GM21367 (cell line): ENCODE results near the gene SLC12A8.
A peak's percentile ranks its signal among the peaks of the same experiment; 100 is the strongest.

Experiments
- ATAC-seq: cut with Tn5 transposase; IDR thresholded peaks from one replicate; pipeline ENCODE4 v1.9.1; 2021; ENCODE audit not compliant: unreplicated experiment

SLC12A8 gene

GRCh38 chr3:125214738-125215137 lies 2.2 kb upstream of the SLC12A8 start:
- no peak for ATAC-seq

DNA sequence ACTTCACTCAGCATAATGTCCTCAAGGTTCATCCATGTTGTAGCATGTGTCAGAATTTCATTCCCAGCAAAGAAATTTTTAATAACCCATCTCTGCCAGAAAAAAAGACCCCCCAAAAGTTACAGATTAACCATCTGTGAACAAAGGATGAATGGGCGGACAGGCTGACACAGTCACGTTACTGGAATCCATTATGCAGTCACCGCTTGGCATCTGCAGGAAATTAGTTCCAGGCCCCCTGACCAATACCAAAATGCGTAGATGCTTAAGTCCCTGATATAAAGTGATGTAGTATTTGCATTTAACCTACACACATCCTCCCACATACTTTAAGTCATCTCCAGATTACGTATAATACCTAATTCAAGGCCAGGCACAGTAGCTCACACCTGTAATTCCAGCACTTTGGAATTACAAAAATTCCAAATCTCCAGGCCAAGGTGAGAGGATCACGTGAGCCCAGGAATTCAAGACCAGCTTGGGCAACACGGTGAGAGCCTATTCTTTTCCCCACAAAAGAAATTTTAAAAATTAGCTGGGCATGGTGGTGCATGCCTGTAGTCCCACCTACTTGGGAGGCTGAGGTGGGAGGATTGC lies 1.5 kb upstream of the SLC12A8 start:
- ATAC-seq = no peak

DNA sequence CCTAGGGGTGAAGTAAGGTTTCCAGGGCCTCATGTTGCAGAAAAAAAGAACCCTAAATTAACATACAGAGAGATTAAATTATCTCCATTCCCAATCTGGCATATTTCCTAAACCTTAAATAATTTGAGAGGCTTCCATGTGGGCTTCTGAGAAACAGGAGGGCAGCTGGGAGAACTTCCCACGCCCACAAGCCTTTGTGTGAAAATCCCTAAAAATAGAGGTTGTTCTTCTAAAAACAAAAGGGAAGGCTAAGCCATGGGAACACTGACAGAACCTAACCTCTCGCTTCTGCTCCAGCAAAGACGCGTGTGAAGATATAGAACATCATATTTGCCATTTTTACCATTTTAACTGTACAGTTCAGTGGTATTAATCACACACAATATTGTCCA lies 812 bp upstream of the SLC12A8 start:
- no peak for ATAC-seq

DNA sequence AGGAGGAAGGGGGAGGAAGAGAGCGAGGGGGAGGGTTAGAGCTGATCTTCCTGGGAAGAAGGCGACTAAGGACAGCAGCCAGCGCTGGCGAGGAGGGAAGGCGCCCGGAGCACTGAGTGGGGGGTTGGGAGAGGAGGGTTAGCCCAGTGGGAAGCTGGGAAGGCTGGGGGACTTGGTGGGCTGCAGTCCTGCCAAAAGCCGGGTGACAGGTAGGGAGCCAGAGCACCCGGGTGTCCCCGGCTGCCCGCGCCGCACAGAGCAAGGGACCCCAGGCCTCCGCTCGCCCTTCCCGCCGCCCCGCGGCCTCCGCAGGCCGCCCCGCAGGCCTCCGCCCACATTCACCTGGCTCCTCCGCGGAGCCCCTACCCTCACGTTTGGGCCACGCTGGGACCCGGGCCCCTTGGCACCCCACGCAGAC lies 448 bp downstream of the SLC12A8 start:
- no peak for ATAC-seq

GRCh38 chr3:125211523-125212090 lies 941 bp downstream of the SLC12A8 start:
- ATAC-seq = no peak

GRCh38 chr3:125207949-125208568 lies 4.5 kb downstream of the SLC12A8 start:
- ATAC-seq = no peak

- no peak for ATAC-seq
Observed at GRCh38 chr3:125207507-125207906, 5.0 kb downstream of the SLC12A8 start.

GRCh38 chr3:125206934-125207333 lies 5.6 kb downstream of the SLC12A8 start:
- ATAC-seq = no peak

DNA sequence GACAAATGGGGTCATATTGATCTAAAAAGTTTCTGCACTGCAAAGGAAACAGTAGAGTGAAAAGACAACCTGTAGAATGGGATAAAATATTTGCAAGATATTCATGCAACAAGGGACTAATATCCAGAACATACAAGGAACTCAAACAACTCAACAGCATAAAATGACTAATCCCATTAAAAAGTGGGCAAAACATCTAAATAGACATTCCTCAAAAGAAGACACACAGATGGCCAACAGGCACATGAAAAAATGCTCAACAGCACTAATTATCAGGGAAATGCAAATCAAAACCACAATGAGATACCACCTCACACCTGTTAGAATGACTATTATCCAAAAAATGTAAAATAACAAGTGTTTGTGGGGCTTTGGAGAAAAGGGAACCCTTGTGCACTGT lies 8.8 kb downstream of the SLC12A8 start:
- ATAC-seq = no peak

- no peak for ATAC-seq
Observed at GRCh38 chr3:125202197-125202596, 10.4 kb downstream of the SLC12A8 start.

DNA sequence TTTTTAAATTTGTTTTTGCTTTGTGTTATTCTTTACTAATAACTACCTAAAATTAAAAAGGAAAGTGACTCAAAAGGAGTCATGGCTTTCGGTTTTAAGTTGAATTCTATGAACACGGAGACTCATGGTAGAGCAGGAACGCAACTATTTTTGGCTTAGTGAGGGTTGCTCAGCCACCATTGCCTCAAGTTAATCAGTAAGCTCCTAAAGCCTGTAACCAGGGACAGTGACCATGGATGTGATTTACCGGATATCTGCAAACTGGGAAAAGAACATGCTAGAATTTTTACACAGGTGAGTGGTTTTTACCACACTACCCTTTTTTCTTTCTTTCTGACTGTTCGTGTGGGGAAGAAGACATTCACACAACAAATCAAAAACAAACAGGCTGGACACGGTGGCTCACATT lies 11.8 kb downstream of the SLC12A8 start:
- ATAC-seq = peak; percentile 62

DNA sequence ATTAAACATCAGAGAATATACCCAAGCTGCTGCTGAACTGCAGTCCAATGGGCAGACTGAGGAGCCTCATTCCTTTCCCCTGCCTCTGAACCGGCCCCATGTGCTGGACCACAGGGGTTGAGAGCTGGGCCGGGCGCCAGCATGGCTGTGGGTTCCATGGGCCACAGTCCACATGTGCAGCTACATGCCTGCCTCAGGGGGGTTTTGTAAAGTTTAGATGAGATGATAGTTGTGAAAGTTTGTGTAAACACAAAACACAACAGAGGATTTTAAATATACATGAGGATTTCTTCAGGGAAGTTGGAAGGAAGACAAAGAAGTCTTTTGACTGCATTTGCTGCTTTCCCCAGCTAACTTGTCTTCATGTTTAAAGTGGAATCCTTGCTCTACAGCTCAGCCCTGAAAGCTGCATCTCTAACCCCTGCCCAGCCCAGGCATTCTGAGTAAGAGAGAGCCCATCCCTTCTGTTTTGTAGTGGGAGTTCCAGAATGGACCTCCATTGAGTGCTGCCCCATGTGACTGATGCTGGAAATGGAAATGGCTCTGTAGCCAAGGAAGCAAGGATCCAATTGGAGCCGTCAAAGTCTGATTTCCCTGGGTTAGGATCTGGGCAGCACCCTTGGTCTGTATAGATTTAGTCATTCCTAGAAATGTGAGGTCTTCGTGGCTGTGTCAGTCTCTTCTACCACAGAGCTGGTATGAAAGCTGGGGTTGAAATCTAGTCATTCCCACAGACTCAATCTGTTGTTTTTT lies 17.5 kb downstream of the SLC12A8 start:
- no peak for ATAC-seq

DNA sequence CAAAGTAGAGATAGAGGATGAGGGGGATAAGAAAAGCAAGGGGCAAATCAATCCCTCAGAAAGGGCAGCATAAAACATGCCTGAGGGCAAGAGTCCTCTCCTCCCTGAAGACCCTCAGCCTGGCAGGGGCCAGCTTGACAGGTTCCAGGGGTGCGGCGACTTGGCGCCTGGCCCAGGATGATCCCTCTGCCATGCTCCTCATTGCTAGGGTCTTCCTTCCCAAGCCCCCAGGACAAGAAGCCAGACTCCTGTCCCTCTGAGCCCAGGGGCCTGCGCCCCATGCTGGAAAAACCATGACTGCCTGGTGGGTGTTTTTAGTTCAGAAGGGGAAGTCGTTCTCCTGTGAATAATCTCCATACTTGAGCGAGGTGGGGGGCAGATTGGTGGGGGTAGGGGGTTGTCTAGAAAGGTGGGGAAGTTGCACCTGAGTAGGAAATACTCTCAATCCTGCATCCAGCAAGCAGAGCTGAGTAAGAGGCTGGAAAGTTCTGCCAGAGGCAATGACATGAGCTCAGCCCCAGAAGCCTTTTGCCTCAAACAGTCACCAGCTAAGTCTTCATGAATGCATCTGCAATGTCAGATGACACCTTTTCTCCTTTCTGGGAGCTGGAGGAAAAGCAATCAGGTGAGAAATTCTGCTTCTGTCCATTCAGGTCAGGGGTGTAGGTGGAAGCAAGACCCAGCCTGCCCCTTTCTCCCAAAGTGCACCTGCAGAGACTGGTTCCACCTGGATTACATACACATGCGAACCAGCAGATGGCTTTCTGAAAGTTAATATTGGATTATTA lies 18.3 kb downstream of the SLC12A8 start:
- ATAC-seq = no peak

GRCh38 chr3:125192190-125193035 lies 20.1 kb downstream of the SLC12A8 start:
- peak; percentile 59 for ATAC-seq

- ATAC-seq = no peak
Observed at GRCh38 chr3:125191730-125192129, 20.8 kb downstream of the SLC12A8 start.

DNA sequence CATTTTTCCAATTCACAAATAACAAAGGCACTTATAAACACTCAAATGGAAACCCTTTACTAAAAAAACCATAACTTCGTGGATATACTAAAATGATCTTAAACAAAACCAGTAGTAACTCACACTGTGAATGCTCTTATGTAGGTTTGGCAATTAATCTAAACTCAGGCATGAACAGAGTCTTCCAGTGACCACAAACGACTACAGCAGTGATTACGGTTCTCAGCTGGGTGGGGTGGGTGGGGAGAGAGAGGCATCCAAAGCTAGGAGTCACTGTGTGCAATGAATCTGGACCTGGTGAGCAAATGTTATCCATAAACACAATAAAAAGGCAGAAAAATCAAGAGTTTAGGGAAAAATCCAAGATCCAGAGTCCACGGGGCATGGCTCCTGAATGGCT lies 21.3 kb downstream of the SLC12A8 start:
- no peak for ATAC-seq

- ATAC-seq = no peak
Observed at GRCh38 chr3:125190786-125191185, 21.8 kb downstream of the SLC12A8 start.

- ATAC-seq = no peak
Observed at GRCh38 chr3:125189378-125190165, 23.0 kb downstream of the SLC12A8 start.

GRCh38 chr3:125188955-125189354 lies 23.6 kb downstream of the SLC12A8 start:
- no peak for ATAC-seq

DNA sequence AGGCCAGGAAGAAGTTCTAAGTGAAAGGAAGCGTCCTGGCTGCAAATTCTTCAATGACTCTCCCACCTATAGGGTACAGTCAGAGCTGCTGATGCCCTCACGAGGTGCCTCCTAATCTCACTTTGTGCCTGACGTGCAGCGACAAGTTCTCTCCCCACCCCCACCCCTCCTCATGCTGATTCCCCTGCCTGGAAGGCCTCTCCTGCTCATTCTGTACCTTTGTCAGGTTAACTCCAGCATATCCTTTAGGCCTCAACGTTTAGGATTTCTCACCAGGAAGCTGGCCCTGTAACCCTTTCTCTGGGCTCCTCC lies 25.0 kb downstream of the SLC12A8 start:
- ATAC-seq = no peak
